IPS-18c (cell line): ENCODE data around the gene FUCA1.
A peak's percentile ranks its signal among the peaks of the same experiment; 100 is the strongest.
"Not testable (repeated sequence)": the region's sequence is repeated elsewhere in the genome, so short reads cannot be mapped to it uniquely, and the experiment has no call there.

Experiments used
- H3K4me3 ChIP-seq: 2 replicates; pipeline ENCODE4 v1.7.0; 2013; ENCODE audit warnings: low read depth, mild to moderate bottlenecking, low read length, moderate library complexity; ENCODE audit not compliant: insufficient read depth
- H3K9me3 ChIP-seq: one replicate; pipeline ENCODE4 v1.6.1; 2013; ENCODE audit warnings: mild to moderate bottlenecking, low read length, moderate library complexity; ENCODE audit not compliant: control insufficient read depth, insufficient read depth

The FUCA1 gene

DNA sequence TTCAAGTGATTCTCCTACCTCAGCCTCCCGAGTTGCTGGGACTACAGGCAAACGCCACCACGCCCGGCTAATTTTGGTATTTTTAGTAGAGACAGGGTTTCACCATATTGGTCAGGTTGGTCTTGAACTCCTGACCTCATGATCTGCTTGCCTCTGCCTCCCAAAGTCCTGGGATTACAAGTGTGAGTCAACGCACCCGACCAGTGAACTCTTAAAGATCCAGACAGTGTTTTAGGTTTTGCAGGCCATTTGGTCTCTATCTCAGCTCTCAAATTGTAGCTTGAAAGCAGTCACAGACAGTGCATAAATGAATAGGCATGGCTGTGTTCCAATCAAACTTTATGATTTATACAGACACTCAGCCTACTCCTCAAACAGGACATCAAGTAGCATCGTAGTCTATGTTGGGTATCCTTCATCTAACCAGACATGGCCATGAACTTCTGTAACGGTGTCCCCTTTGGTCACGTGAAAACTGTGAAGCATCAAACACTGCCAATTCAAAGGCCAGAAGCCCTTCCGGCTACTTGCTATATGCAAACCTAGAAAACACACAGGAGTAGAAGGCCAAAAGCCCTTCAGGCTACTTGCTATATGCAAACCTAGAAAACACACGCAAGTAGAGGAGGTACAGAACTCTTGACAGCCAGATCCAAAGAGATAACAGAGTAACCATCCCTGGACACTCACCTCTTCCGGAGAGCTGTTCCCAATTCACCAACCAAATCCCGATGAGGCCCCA, 3.1 kb downstream of the FUCA1 start:
- no peaks in the 10 kb centered on the region for H3K9me3 ChIP-seq
- H3K4me3 ChIP-seq = no peak overlapping the region

DNA sequence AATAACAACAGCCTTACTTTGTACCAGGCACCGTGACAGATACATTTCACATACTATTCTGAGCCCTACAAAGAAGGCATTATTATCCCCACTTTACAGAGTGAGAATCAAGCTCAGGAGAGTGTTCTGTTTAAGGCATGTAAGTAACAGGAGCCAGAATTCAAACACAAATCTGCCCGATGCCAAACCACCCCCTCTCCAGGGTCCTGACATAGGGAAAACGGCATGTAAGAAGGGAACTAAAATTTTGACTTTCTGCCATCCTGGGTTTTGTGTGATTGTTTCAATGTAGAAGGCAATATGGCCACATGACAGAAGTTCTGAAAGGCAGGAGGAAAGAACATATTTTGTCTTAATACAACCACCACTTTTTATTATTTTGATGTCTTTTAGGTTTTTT, 5.5 kb downstream of the FUCA1 start:
- no peaks in the 10 kb centered on the region for H3K9me3 ChIP-seq
- no peak overlapping the region for H3K4me3 ChIP-seq

DNA sequence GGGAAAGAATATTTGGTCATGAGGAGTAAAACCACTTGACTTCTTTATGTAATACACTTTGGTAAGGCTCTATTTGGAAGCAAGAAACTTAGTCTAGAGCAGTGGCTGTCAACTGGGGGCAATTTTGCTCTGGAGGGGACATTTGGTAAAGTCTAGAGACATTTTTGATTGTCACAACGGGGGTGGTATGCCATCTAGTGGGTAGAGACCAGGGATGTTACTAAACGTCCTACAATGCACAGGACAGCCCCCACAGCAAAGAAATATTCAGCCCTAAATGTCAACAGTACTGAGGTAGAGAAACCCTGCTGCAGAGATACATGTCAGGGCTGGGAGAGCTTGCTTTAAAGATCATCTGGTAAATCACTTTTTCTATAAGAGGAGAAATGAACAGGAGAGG, 13.5 kb downstream of the FUCA1 start:
- peaks cover 2% of the 10 kb centered on the region for H3K9me3 ChIP-seq

DNA sequence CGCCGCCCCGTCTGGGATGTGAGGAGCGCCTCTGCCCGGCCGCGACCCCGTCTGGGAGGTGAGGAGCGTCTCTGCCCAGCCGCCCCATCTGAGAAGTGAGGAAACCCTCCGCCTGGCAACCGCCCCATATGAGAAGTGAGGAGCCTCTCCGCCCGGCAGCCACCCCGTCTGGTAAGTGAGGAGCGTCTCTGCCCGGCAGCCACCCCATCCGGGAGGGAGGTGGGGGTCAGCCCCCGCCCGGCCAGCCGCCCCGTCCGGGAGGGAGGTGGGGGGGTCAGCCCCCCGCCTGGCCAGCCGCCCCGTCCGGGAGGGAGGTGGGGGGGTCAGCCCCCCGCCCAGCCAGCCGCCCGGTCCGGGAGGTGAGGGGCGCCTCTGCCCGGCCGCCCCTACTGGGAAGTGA, 15.0 kb downstream of the FUCA1 start:
- H3K4me3 ChIP-seq, H3K9me3 ChIP-seq: not testable (repeated sequence)

More for the DNA sequence above, 13.5 kb downstream of the FUCA1 start:
- no peak overlapping the region for H3K4me3 ChIP-seq

DNA sequence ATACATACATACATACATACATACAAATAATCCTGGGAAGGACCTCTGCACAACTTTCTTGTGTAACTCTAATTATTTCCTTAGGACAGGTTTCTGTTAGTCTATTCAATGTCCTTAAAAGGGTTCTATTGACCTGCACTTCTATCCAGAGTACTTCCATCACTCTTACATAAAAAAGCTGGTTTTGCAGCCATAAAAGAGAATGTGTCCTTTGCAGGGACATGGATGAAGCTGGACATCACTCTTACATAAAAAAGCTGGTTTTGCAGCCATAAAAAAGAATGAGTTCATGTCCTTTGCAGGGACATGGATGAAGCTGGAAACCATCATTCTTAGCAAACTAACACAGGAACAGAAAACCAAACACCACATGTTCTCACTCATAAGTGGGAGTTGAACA, 16.7 kb downstream of the FUCA1 start:
- H3K4me3 ChIP-seq, H3K9me3 ChIP-seq: not testable (repeated sequence)

GRCh38 chr1:23848673-23849616, 19.1 kb downstream of the FUCA1 start:
- Histone ChIP-seq H3K4me3 (no peak overlapping the region), H3K9me3 (peaks cover 2% of the 10 kb centered on the region)

GRCh38 chr1:23847482-23848095, 20.5 kb downstream of the FUCA1 start:
- not testable (repeated sequence) for H3K9me3 ChIP-seq, H3K4me3 ChIP-seq

GRCh38 chr1:23845163-23845562, 22.9 kb downstream of the FUCA1 start:
- Histone ChIP-seq H3K4me3 (no peak overlapping the region), H3K9me3 (peaks cover 2% of the 10 kb centered on the region)

GRCh38 chr1:23843644-23844043, 24.4 kb downstream of the FUCA1 start:
- H3K9me3 ChIP-seq = peaks cover 2% of the 10 kb centered on the region
- H3K4me3 ChIP-seq = no peak overlapping the region

- H3K9me3 ChIP-seq = no peaks in the 10 kb centered on the region
- peak overlapping the region; percentile 51; the same call in 1 of the 2 replicates for H3K4me3 ChIP-seq
These were observed 29.7 kb downstream of the FUCA1 start for GRCh38 chr1:23838401-23838866.

GRCh38 chr1:23837908-23838307, 30.2 kb downstream of the FUCA1 start:
- no peaks in the 10 kb centered on the region for H3K9me3 ChIP-seq
- peak overlapping the region; percentile 51 for H3K4me3 ChIP-seq

- no peak overlapping the region for H3K4me3 ChIP-seq
- H3K9me3 ChIP-seq = no peaks in the 10 kb centered on the region
These were observed 32.1 kb downstream of the FUCA1 start for GRCh38 chr1:23836037-23836436.

DNA sequence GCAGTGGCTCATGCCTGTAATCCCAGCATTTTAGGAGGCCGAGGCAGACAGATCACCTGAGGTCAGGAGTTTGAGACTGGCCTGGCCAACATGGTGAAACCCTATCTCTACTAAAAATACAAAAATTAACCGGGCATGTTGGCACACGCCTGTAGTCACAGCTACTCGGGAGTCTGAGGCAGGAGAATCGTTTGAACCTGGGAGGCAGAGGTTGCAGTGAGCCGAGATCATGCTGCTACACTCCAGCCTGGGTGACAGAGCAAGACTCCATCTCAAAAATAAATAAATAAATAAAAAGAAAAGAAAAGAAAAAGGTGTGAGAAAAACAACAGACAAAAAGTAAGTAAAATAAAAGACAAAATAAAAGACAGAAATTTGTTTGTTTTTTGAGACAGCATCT, 33.9 kb downstream of the FUCA1 start:
- H3K4me3 ChIP-seq, H3K9me3 ChIP-seq: not testable (repeated sequence)

DNA sequence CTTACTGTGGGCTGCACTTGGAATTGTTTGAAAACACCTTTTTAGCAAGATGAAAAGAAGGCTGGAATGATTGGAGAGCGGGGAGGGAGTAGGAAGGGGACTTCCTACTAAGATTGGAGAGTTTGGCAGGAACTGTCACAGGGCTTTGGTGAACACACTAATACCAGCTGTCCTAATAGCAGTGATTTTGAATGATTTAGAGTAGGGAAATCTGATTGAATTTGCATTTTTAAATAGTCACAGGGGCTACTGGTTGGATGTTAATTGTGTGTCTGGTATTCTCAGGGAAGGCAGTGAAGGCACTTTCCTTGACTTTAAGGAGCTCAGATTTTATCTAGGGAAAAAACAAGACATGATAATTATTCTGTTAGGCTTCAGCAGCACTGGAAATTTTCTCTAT, 40.4 kb downstream of the FUCA1 start:
- Histone ChIP-seq H3K9me3 (no peaks in the 10 kb centered on the region), H3K4me3 (no peak overlapping the region)

DNA sequence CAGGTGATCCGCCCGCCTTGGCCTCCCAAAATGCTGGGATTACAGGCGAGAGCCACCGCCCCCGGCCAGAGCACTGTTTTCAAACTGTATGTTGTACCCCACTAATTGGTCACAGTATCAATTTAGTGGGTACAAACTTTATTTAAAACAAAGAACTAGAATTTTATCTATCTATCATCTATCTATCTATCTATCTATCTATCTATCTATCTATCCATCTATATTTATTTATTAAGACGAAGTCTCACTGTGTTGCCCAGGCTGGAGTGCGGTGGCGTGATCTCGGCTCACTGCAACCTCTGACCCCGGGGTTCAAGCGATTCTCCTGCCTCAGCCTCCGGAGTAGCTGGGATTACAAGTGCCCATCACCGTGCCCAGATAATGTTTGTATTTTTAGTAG, 41.5 kb downstream of the FUCA1 start:
- not testable (repeated sequence) for H3K4me3 ChIP-seq, H3K9me3 ChIP-seq

GRCh38 chr1:23825762-23826522, 42.1 kb downstream of the FUCA1 start:
- Histone ChIP-seq H3K4me3 (peak overlapping the region; percentile 25; the same call in 1 of the 2 replicates), H3K9me3 (no peaks in the 10 kb centered on the region)
